Trophoblast cell (in vitro differentiated cells and primary cell): ENCODE results near the gene KCNT1.

ENCODE experiments used
- DNase-seq, 2 donors: peaks; one replicate each; pipeline ENCODE4 v3.0.0-alpha.2; 2016
- H2AFZ ChIP-seq: 2 replicates; pipeline ENCODE4 v1.6.1; 2013; ENCODE audit warnings: low read length, moderate library complexity, mild to moderate bottlenecking; ENCODE audit not compliant: insufficient read depth, poor library complexity
- H2AK5ac ChIP-seq: 2 replicates; pipeline ENCODE4 v1.6.1; 2013; ENCODE audit warnings: mild to moderate bottlenecking, low read length
- H2BK120ac ChIP-seq: 2 replicates; pipeline ENCODE4 v1.6.1; 2013; ENCODE audit warnings: low read length, mild to moderate bottlenecking, moderate library complexity; ENCODE audit not compliant: insufficient read depth, poor library complexity
- H2BK12ac ChIP-seq: 2 replicates; pipeline ENCODE4 v1.6.1; 2013; ENCODE audit warnings: mild to moderate bottlenecking, low read length, moderate library complexity
- H2BK5ac ChIP-seq: 2 replicates; pipeline ENCODE4 v1.6.1; 2013; ENCODE audit warnings: low read length, low read depth, moderate library complexity, mild to moderate bottlenecking; ENCODE audit not compliant: poor library complexity
- H3K14ac ChIP-seq: 2 replicates; pipeline ENCODE4 v1.6.1; 2013; ENCODE audit warnings: mild to moderate bottlenecking, low read length
- H3K18ac ChIP-seq: 2 replicates; pipeline ENCODE4 v1.6.1; 2013; ENCODE audit warnings: mild to moderate bottlenecking, low read length
- H3K23ac ChIP-seq: 2 replicates; pipeline ENCODE4 v1.6.1; 2013; ENCODE audit warnings: low read length
- H3K27ac ChIP-seq: 2 replicates; pipeline ENCODE4 v1.5.1; 2013; ENCODE audit warnings: low read depth, mild to moderate bottlenecking, inconsistent platforms, low read length, moderate library complexity
- H3K27me3 ChIP-seq: 2 replicates; pipeline ENCODE4 v1.6.1; 2013; ENCODE audit warnings: inconsistent platforms, mild to moderate bottlenecking, low read length, moderate library complexity; ENCODE audit not compliant: insufficient read depth
- H3K36me3 ChIP-seq, 2 experiments: 1 replicate in 1 of 2; 2 replicates in 1 of 2; pipeline ENCODE4 v1.6.1; 2013; ENCODE audit warnings: low read length in 2 of 2, mild to moderate bottlenecking in 2 of 2, moderate library complexity in 1 of 2; ENCODE audit not compliant: insufficient read depth in 2 of 2, control insufficient read depth in 1 of 2
- H3K4ac ChIP-seq: 2 replicates; pipeline ENCODE4 v1.6.1; 2013; ENCODE audit warnings: low read depth, mild to moderate bottlenecking, low read length, moderate library complexity
- H3K4me1 ChIP-seq, 2 experiments: 1 replicate in 1 of 2; 2 replicates in 1 of 2; pipeline ENCODE4 v1.6.1; 2013; ENCODE audit warnings: low read length in 2 of 2, mild to moderate bottlenecking in 2 of 2, moderate library complexity in 1 of 2; ENCODE audit not compliant: insufficient read depth in 2 of 2, control insufficient read depth in 1 of 2
- H3K4me2 ChIP-seq: 2 replicates; pipeline ENCODE4 v1.6.1; 2013; ENCODE audit warnings: inconsistent platforms, mild to moderate bottlenecking, low read length, moderate library complexity
- H3K4me3 ChIP-seq: 2 replicates; pipeline ENCODE4 v1.5.1; 2013; ENCODE audit warnings: mild to moderate bottlenecking, low read depth, low read length, inconsistent platforms
- H3K79me1 ChIP-seq: one replicate; pipeline ENCODE4 v1.6.1; 2013; ENCODE audit warnings: low read length
- H3K79me2 ChIP-seq: 2 replicates; pipeline ENCODE4 v1.6.1; 2013; ENCODE audit warnings: low read length, mild to moderate bottlenecking; ENCODE audit not compliant: control insufficient read depth, insufficient read depth, poor library complexity
- H3K9ac ChIP-seq: 2 replicates; pipeline ENCODE4 v1.6.1; 2013; ENCODE audit warnings: mild to moderate bottlenecking, low read length
- H3K9me3 ChIP-seq: 2 replicates; pipeline ENCODE4 v1.6.1; 2013; ENCODE audit warnings: low read depth, mild to moderate bottlenecking, control low read depth, inconsistent platforms, low read length; ENCODE audit not compliant: insufficient read depth
- H4K12ac ChIP-seq: 2 replicates; pipeline ENCODE4 v1.6.1; 2013; ENCODE audit warnings: low read depth, mild to moderate bottlenecking, low read length, moderate library complexity
- H4K8ac ChIP-seq: 2 replicates; pipeline ENCODE4 v1.6.1; 2013; ENCODE audit warnings: low read depth, mild to moderate bottlenecking, low read length, moderate library complexity
- H4K91ac ChIP-seq: one replicate; pipeline ENCODE4 v1.6.1; 2013; ENCODE audit warnings: low read depth, mild to moderate bottlenecking, low read length, moderate library complexity
- WGBS: extraction: QIAGEN DNeasy Blood & Tissue Kit; methylation state at CpG from one replicate; pipeline ENCODE4 v1.1.7; 2013; ENCODE audit warnings: missing lambda C conversion rate; ENCODE audit not compliant: insufficient read length, insufficient coverage; ENCODE audit errors: extremely low coverage; 5-methylcytosine and 5-hydroxymethylcytosine counted together

KCNT1 gene

DNA sequence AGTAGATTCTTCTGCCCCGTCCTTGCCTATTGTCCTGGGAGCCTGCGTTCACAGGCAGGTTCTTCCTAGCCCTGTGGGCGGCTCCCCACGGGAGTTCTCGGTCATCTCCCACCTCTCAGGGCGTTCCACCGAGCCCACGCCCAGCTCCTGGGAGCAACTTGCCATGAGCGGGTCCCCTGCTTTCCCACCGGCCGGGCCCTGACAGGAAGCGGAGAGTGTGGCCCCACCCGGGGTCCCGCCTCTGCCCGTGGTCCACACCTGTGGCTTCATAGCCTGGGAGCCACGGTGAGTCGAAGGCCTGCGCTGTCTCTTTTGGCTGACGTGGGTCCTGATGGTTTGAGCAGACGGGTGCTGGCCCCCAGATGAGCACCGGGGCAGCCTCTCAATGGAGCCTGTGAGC, 43.2 kb downstream of the KCNT1 start:
- Histone ChIP-seq H3K27ac (no peak overlapping the region), H3K79me2 (no peaks in the 10 kb centered on the region), H3K4ac (no peak overlapping the region), H2BK120ac (no peak overlapping the region), H4K8ac (no peak overlapping the region), H3K4me2 (no peak overlapping the region), H3K27me3 (no peaks in the 10 kb centered on the region), H3K23ac (no peak overlapping the region), H3K4me1 (no peaks in the 10 kb centered on the region), H2AK5ac (no peak overlapping the region), H3K9me3 (peaks cover 1% of the 10 kb centered on the region), H3K4me3 (no peak overlapping the region), H4K91ac (no peak overlapping the region), H3K18ac (no peak overlapping the region), H2AFZ (no peak overlapping the region), H4K12ac (no peak overlapping the region), H3K36me3 (no peaks in the 10 kb centered on the region), H3K79me1 (no peaks in the 10 kb centered on the region), H3K14ac (no peak overlapping the region), H3K9ac (no peak overlapping the region), H2BK5ac (no peak overlapping the region), H2BK12ac (no peak overlapping the region)
- DNase-seq, result no peak
- WGBS, result no CpG with 5 or more reads among the region's 21 CpGs

DNA sequence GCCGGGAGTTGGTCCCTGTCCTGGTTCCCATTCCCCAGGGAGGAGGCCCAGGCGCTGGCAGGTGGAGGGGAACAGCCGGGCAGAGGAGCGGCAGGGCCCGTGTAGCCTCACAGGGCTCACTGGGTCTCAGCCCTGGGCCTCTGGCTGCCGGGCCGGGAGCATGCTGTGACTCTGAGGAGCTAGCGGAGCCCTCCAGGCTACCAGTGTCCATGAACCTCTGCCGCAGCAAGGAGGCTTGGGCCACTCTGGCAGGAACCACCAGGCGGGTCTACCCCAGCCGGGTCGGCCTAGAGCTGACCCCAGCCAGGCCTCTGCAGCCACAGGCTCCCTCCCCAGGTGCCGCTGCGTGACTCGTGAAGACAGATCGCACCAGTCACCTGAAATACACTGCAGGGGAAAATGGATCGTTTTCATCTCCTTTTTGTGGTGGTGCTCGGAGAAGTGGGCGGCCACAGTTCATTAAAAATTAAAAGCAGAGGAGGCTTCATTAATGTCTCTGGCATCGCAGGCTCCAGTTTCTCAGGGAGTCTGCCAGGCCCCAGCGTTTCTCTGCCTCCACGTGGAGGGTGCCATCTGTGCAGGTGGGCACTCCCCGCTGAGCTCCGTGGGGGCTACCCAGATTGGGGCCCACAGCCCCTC, 43.8 kb downstream of the KCNT1 start:
- Histone ChIP-seq H2AFZ (no peak overlapping the region), H3K27me3 (no peaks in the 10 kb centered on the region), H3K9me3 (peaks cover 1% of the 10 kb centered on the region), H3K23ac (no peak overlapping the region), H3K79me2 (no peaks in the 10 kb centered on the region), H4K12ac (no peak overlapping the region), H3K4me2 (no peak overlapping the region), H3K4me3 (no peak overlapping the region), H3K14ac (no peak overlapping the region), H2AK5ac (no peak overlapping the region), H4K8ac (no peak overlapping the region), H3K36me3 (no peaks in the 10 kb centered on the region), H2BK5ac (no peak overlapping the region), H3K9ac (no peak overlapping the region), H3K79me1 (no peaks in the 10 kb centered on the region), H3K18ac (no peak overlapping the region), H3K4me1 (no peaks in the 10 kb centered on the region), H2BK120ac (no peak overlapping the region), H3K4ac (no peak overlapping the region), H4K91ac (no peak overlapping the region), H2BK12ac (no peak overlapping the region), H3K27ac (no peak overlapping the region)
- DNase-seq, result no peak
- no CpG with 5 or more reads among the region's 24 CpGs for WGBS

DNA sequence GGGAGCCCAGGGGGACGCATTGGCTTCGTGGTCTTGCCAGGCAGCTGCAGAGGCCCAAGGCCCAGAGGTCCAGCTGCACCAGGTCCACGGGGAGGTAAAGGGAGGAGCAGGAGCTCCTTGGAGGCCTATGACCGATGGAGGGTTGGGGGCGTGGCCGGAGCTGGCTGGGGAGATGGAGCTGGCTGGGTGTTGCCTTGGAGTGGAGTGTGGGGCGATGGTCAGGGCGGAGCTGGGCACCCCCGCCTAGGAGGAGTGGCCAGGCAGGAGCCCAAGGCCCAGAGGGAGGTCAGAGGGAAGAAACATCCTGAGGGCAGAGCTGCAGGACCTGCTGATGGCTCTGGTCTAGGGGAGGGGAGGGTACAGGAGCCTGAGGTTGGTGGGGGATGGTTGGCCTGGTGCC, 44.6 kb downstream of the KCNT1 start:
- DNase-seq, result no peak
- Histone ChIP-seq H3K9me3 (peaks cover 1% of the 10 kb centered on the region), H2BK5ac (no peak overlapping the region), H2AK5ac (no peak overlapping the region), H2BK12ac (no peak overlapping the region), H3K4ac (no peak overlapping the region), H3K27ac (no peak overlapping the region), H3K14ac (no peak overlapping the region), H2AFZ (no peak overlapping the region), H4K8ac (no peak overlapping the region), H3K23ac (no peak overlapping the region), H3K4me3 (no peak overlapping the region), H4K91ac (no peak overlapping the region), H3K4me2 (no peak overlapping the region), H3K4me1 (no peaks in the 10 kb centered on the region), H3K9ac (no peak overlapping the region), H3K27me3 (no peaks in the 10 kb centered on the region), H3K79me2 (no peaks in the 10 kb centered on the region), H3K79me1 (no peaks in the 10 kb centered on the region), H3K18ac (no peak overlapping the region), H2BK120ac (no peak overlapping the region), H4K12ac (no peak overlapping the region), H3K36me3 (no peaks in the 10 kb centered on the region)
- WGBS, result no CpG with 5 or more reads among the region's 9 CpGs

GRCh38 chr9:135747311-135747710, 45.3 kb downstream of the KCNT1 start:
- no peaks in the 10 kb centered on the region for H3K4me1 ChIP-seq
- no CpG with 5 or more reads among the region's 13 CpGs for WGBS
- no peak overlapping the region for H2AK5ac ChIP-seq

More at GRCh38 chr9:135747311-135747710, 45.3 kb downstream of the KCNT1 start:
- Histone ChIP-seq H2AFZ (no peak overlapping the region), H4K8ac (no peak overlapping the region), H3K4ac (no peak overlapping the region), H3K4me3 (no peak overlapping the region), H3K9ac (no peak overlapping the region), H3K23ac (no peak overlapping the region), H3K27ac (no peak overlapping the region), H3K79me2 (no peaks in the 10 kb centered on the region), H4K12ac (no peak overlapping the region), H3K9me3 (peaks cover 1% of the 10 kb centered on the region), H4K91ac (no peak overlapping the region), H2BK120ac (no peak overlapping the region), H2BK12ac (no peak overlapping the region), H3K79me1 (no peaks in the 10 kb centered on the region), H3K18ac (no peak overlapping the region), H2BK5ac (no peak overlapping the region), H3K14ac (no peak overlapping the region), H3K4me2 (no peak overlapping the region), H3K36me3 (no peaks in the 10 kb centered on the region), H3K27me3 (no peaks in the 10 kb centered on the region)
- DNase-seq, result no peak
